SK-N-SH (cell line): ENCODE data around the gene SIL1. TPM values are rescaled to one million over a fixed set of nuclear protein-coding genes. Genes with fewer than 3 reads are reported as not detected.

Experiments used
- CTCF ChIA-PET: fragments of 300-600, 350-600 bp; formaldehyde crosslinking; extraction: SDS; loops from one replicate; lab custom pipeline; 2021; lab: Yijun Ruan, JAX
- POLR2A ChIA-PET: fragments of 350-600 bp; sonication (Branson Sonifier 250); formaldehyde crosslinking; extraction: SDS; loops from one replicate; lab custom pipeline; 2020; ENCODE audit warnings: antibody characterized with exemption, inconsistent platforms; lab: Yijun Ruan, JAX
- DNase-seq: peaks from one replicate; pipeline ENCODE4 v3.0.0; 2012
- H2AFZ ChIP-seq: fragments of 200-600 bp; sonication (generic); 2 replicates; pipeline ENCODE4 v1.8.1; 2016; ENCODE audit warnings: antibody characterized with exemption, mild to moderate bottlenecking, low read depth
- H3F3A ChIP-seq: fragments of 200-600 bp; sonication (generic); replicated peaks from 2 replicates; pipeline ENCODE3; 2016; ENCODE audit warnings: antibody characterized with exemption, mild to moderate bottlenecking; ENCODE audit not compliant: insufficient read depth
- H3K27ac ChIP-seq, 2 experiments: fragments of 200-500 bp in 1 of 2; fragments of 200-600 bp in 1 of 2; sonication (Bioruptor generic) in 1 of 2; sonication (generic), shearing (Covaris generic) in 1 of 2; 2 replicates each; pipeline versions ENCODE4 v1.5.1 to v1.6.1; 2014 to 2016; ENCODE audit warnings: low read depth in 2 of 2, inconsistent platforms in 1 of 2, low read length in 1 of 2, mild to moderate bottlenecking in 1 of 2, mixed read lengths in 1 of 2
- H3K27me3 ChIP-seq: fragments of 200-600 bp; sonication (generic), shearing (Covaris generic); 2 replicates; pipeline ENCODE4 v1.6.1; 2016; ENCODE audit warnings: mixed run types; ENCODE audit not compliant: insufficient read depth
- H3K36me3 ChIP-seq, 2 experiments: fragments of 200-500 bp in 1 of 2; fragments of 200-600 bp in 1 of 2; sonication (Bioruptor generic) in 1 of 2; sonication (generic) in 1 of 2; replicated peaks in 1 of 2; 2 replicates each; pipeline versions ENCODE3 to v1.5.1; 2014 to 2016; ENCODE audit warnings: low read length in 1 of 2, mild to moderate bottlenecking in 1 of 2; ENCODE audit not compliant: insufficient read depth in 2 of 2, control insufficient read depth in 1 of 2
- H3K4me1 ChIP-seq, 2 experiments: fragments of 200-500 bp in 1 of 2; fragments of 200-600 bp in 1 of 2; sonication (Bioruptor generic) in 1 of 2; sonication (generic), shearing (Covaris generic) in 1 of 2; 2 replicates each; pipeline versions ENCODE4 v1.5.1 to v1.6.1; 2014 to 2016; ENCODE audit warnings: low read depth in 1 of 2, low read length in 1 of 2, mixed run types in 1 of 2; ENCODE audit not compliant: insufficient read depth in 2 of 2, control insufficient read depth in 1 of 2
- H3K4me2 ChIP-seq: fragments of 200-600 bp; sonication (generic), shearing (Covaris generic); 2 replicates; pipeline ENCODE4 v1.6.1; 2017; ENCODE audit warnings: mixed run types
- H3K4me3 ChIP-seq, 2 experiments: fragments of 200-500 bp in 1 of 2; fragments of 200-600 bp in 1 of 2; sonication (Bioruptor generic) in 1 of 2; sonication (generic), shearing (Covaris generic) in 1 of 2; 2 replicates each; pipeline versions ENCODE4 v1.5.1 to v1.8.1; 2014 to 2016; ENCODE audit warnings: low read depth in 2 of 2, inconsistent platforms in 1 of 2, low read length in 1 of 2, mild to moderate bottlenecking in 1 of 2, mixed read lengths in 1 of 2, moderate library complexity in 1 of 2
- H3K79me2 ChIP-seq: fragments of 200-600 bp; sonication (generic); 2 replicates; pipeline ENCODE4 v1.8.1; 2017; ENCODE audit warnings: mild to moderate bottlenecking; ENCODE audit not compliant: insufficient read depth
- H3K9ac ChIP-seq: fragments of 200-600 bp; sonication (generic); 2 replicates; pipeline ENCODE4 v1.6.1; 2017; ENCODE audit warnings: mixed run types
- H3K9me2 ChIP-seq: fragments of 200-600 bp; sonication (generic); 2 replicates; pipeline ENCODE4 v1.6.1; 2017; ENCODE audit warnings: mixed run types
- H3K9me3 ChIP-seq: fragments of 200-600 bp; sonication (generic); 2 replicates; pipeline ENCODE4 v1.6.1; 2017; ENCODE audit warnings: mixed run types, mild to moderate bottlenecking, moderate library complexity
- H4K20me1 ChIP-seq: fragments of 200-600 bp; sonication (generic); 2 replicates; pipeline ENCODE4 v1.6.1; 2017; ENCODE audit warnings: mild to moderate bottlenecking, mixed run types; ENCODE audit not compliant: insufficient read depth
- CHD2 ChIP-seq: fragments of 150-350 bp; IDR thresholded peaks from 2 replicates; pipeline ENCODE4 v1.6.1; 2018; ENCODE audit warnings: low read length; ENCODE audit not compliant: partially characterized antibody
- CTCF ChIP-seq: fragments of 200-600 bp; sonication (generic); IDR thresholded peaks from 2 replicates; pipeline ENCODE4 v1.6.1; 2017; ENCODE audit warnings: antibody characterized with exemption, mild to moderate bottlenecking, moderate library complexity
- ELF1 ChIP-seq: IDR thresholded peaks from 2 replicates; pipeline ENCODE4 v1.4.0; 2012
- EZH2phosphoT487 ChIP-seq: fragments of 200-600 bp; sonication (generic); IDR thresholded peaks from 2 replicates; pipeline ENCODE4 v1.6.1; 2017; ENCODE audit warnings: low read depth, mixed run types, mild to moderate bottlenecking, antibody characterized with exemption, moderate library complexity, borderline replicate concordance
- FOXJ3 ChIP-seq: sonication (generic); formaldehyde crosslinking; IDR thresholded peaks from 2 replicates; pipeline ENCODE4 v1.5.1; 2020; ENCODE audit warnings: mild to moderate bottlenecking, missing genetic modification reagents
- GATA2 ChIP-seq: sonication (generic); formaldehyde crosslinking; IDR thresholded peaks from 2 replicates; pipeline ENCODE4 v1.5.0; 2020; ENCODE audit warnings: mild to moderate bottlenecking, missing genetic modification reagents
- IRF3 ChIP-seq: fragments of 150-350 bp; IDR thresholded peaks from 2 replicates; pipeline ENCODE4 v1.6.1; 2016; ENCODE audit warnings: mild to moderate bottlenecking, low read depth, low read length
- JUND ChIP-seq: IDR thresholded peaks from 2 replicates; pipeline ENCODE4 v1.4.0; 2012
- MAX ChIP-seq: IDR thresholded peaks from 2 replicates; pipeline ENCODE4 v1.4.0; 2012; ENCODE audit warnings: low read depth
- NFIC ChIP-seq: IDR thresholded peaks from 2 replicates; pipeline ENCODE4 v1.4.0; 2012; ENCODE audit warnings: borderline replicate concordance
- NRF1 ChIP-seq: IDR thresholded peaks from 2 replicates; pipeline ENCODE4 v1.6.1; 2012; ENCODE audit warnings: low read depth, mild to moderate bottlenecking, low read length
- RAD21 ChIP-seq: IDR thresholded peaks from 2 replicates; pipeline ENCODE4 v1.6.1; 2012; ENCODE audit warnings: mild to moderate bottlenecking, low read length
- RCOR1 ChIP-seq: fragments of 150-350 bp; IDR thresholded peaks from 2 replicates; pipeline ENCODE4 v1.6.1; 2017; ENCODE audit warnings: antibody characterized with exemption, low read length
- REST ChIP-seq: IDR thresholded peaks from 2 replicates; pipeline ENCODE4 v1.6.1; 2012; ENCODE audit warnings: mild to moderate bottlenecking, low read depth, low read length, moderate library complexity
- SIN3A ChIP-seq: IDR thresholded peaks from 2 replicates; pipeline ENCODE4 v1.6.1; 2012; ENCODE audit warnings: low read depth, mild to moderate bottlenecking, low read length, moderate library complexity, borderline replicate concordance
- SMC3 ChIP-seq: IDR thresholded peaks from 2 replicates; pipeline ENCODE4 v1.6.1; 2012; ENCODE audit warnings: low read depth, low read length, improper control_type of control experiment
- TEAD4 ChIP-seq: IDR thresholded peaks from 2 replicates; pipeline ENCODE4 v1.4.0; 2012; ENCODE audit warnings: mild to moderate bottlenecking, borderline replicate concordance; ENCODE audit not compliant: insufficient read depth
- YY1 ChIP-seq: IDR thresholded peaks from 2 replicates; pipeline ENCODE4 v1.4.0; 2012; ENCODE audit warnings: low read depth, mild to moderate bottlenecking
- ZBTB33 ChIP-seq: IDR thresholded peaks from 2 replicates; pipeline ENCODE4 v1.4.0; 2012; ENCODE audit warnings: low read depth, borderline replicate concordance
- WGBS: methylation state at CpG from one replicate; pipeline ENCODE4 v1.1.6; 2017; ENCODE audit warnings: low lambda C conversion rate; 5-methylcytosine and 5-hydroxymethylcytosine counted together
- polyA plus RNA-seq, 3 experiments: library from polyadenylated mRNA; depleted of rRNA; stranded (reverse); fragments of >200 nt; gene quantifications; 2 replicates each; pipeline ENCODE4 v1.2.3, GENCODE V29; 2012

SIL1 gene
- polyA plus RNA-seq, 1 of the 3 experiments (the other 2 are of a cell fraction), result 25.9 TPM

GRCh38 chr5:139078345-139078744, 119.8 kb downstream of the SIL1 start:
- POLR2A ChIA-PET, result no interaction called here
- H3K4me3 ChIP-seq, result no peak overlapping the region
- H3K4me1 ChIP-seq, result no peaks in the 10 kb centered on the region
- H3F3A ChIP-seq, result no peaks in the 10 kb centered on the region
- 81% methylated on average over 4 of the region's 4 CpGs for WGBS
- H3K36me3 ChIP-seq, result no peaks in the 10 kb centered on the region
- no peaks in the 10 kb centered on the region for H4K20me1 ChIP-seq
- H3K9me3 ChIP-seq, result no peaks in the 10 kb centered on the region
- no peak for DNase-seq
- CTCF ChIA-PET, result interaction anchor here (0.6 kb wide), 1 partner anchor 410 kb away, joined by 3 read pairs; no protein-coding TSS in a partner anchor
- no peak overlapping the region for H3K4me2 ChIP-seq
- TF ChIP-seq RAD21 (no peak), NFIC (no peak), SIN3A (no peak), TEAD4 (no peak), NRF1 (no peak), RCOR1 (no peak), YY1 (no peak), IRF3 (no peak), CHD2 (no peak)
- H3K27ac ChIP-seq, result no peak overlapping the region
- H3K79me2 ChIP-seq, result no peaks in the 10 kb centered on the region; the same call in 1 of the 2 replicates
- no peaks in the 10 kb centered on the region for H3K9me2 ChIP-seq
- no peak overlapping the region for H3K9ac ChIP-seq
- no peak overlapping the region for H2AFZ ChIP-seq
- no peaks in the 10 kb centered on the region for H3K27me3 ChIP-seq

- H3K9me3 ChIP-seq, result no peaks in the 10 kb centered on the region
- H3K27me3 ChIP-seq, result no peaks in the 10 kb centered on the region
- no peaks in the 10 kb centered on the region for H3F3A ChIP-seq
- H3K9me2 ChIP-seq, result no peaks in the 10 kb centered on the region
- WGBS, result 91% methylated on average over 1 of the region's 1 CpG
- H2AFZ ChIP-seq, result no peak overlapping the region
- H3K4me2 ChIP-seq, result no peak overlapping the region
- no peak overlapping the region for H3K4me3 ChIP-seq
- H3K36me3 ChIP-seq, result no peaks in the 10 kb centered on the region
- no peak overlapping the region for H3K9ac ChIP-seq
- no peak for DNase-seq
- no peaks in the 10 kb centered on the region for H4K20me1 ChIP-seq
- ChIA-PET POLR2A (no interaction called here), CTCF (no interaction called here)
- TF ChIP-seq ELF1 (no peak), REST (no peak), SMC3 (no peak), FOXJ3 (no peak), TEAD4 (no peak), GATA2 (CRISPR knock-in tag) (no peak), EZH2phosphoT487 (no peak), JUND (no peak), ZBTB33 (no peak), MAX (no peak), NFIC (no peak), IRF3 (no peak), CTCF (no peak)
- H3K4me1 ChIP-seq, result no peaks in the 10 kb centered on the region
- H3K79me2 ChIP-seq, result no peaks in the 10 kb centered on the region; the same call in 1 of the 2 replicates
- H3K27ac ChIP-seq, result no peak overlapping the region
These were observed 120.3 kb downstream of the SIL1 start for GRCh38 chr5:139077899-139078298.
